Frontal cortex (tissue), 4 donors: ENCODE results near the gene PDXP. TPM values are rescaled to one million over a fixed set of nuclear protein-coding genes. Genes with fewer than 3 reads are reported as not detected.
A peak's percentile ranks its signal among the peaks of the same experiment; 100 is the strongest.
"Not testable (repeated sequence)": the region's sequence is repeated elsewhere in the genome, so short reads cannot be mapped to it uniquely, and the experiment has no call there.

Source experiments
- DNase-seq, 2 donors: peaks; one replicate each; pipeline ENCODE4 v3.0.0; 2012; ENCODE audit warnings: low spot score in 2 of 2
- FAIRE-seq: peaks from 2 replicates; lab custom pipeline; 2012; peaks lifted over from hg19 to GRCh38; lab: Jason Lieb, UNC
- total RNA-seq: library from RNA; depleted of rRNA; stranded (reverse); fragments of >200 nt; gene quantifications from one replicate; pipeline ENCODE4 v1.2.3, GENCODE V29; 2014
- donor health status: control.
- donor health status: control.
- donor health status: control.

PDXP gene
- total RNA-seq, 1 donor from 2014 or later, result 44.0 TPM

- FAIRE-seq, result no peak
- no peak for DNase-seq
These were observed 17.6 kb upstream of the PDXP start for GRCh38 chr22:37640591-37641560.

- DNase-seq (no peak), FAIRE-seq (no peak)
These were observed 17.0 kb upstream of the PDXP start for GRCh38 chr22:37641561-37641949.

GRCh38 chr22:37643225-37643847, 15.2 kb upstream of the PDXP start:
- FAIRE-seq, result no peak
- DNase-seq, result peak; percentile 82 to 91

GRCh38 chr22:37647317-37647716, 11.2 kb upstream of the PDXP start:
- DNase-seq (no peak), FAIRE-seq (no peak)

- DNase-seq, result no peak
- FAIRE-seq, result no peak
These were observed 10.6 kb upstream of the PDXP start for GRCh38 chr22:37647928-37648327.

DNA sequence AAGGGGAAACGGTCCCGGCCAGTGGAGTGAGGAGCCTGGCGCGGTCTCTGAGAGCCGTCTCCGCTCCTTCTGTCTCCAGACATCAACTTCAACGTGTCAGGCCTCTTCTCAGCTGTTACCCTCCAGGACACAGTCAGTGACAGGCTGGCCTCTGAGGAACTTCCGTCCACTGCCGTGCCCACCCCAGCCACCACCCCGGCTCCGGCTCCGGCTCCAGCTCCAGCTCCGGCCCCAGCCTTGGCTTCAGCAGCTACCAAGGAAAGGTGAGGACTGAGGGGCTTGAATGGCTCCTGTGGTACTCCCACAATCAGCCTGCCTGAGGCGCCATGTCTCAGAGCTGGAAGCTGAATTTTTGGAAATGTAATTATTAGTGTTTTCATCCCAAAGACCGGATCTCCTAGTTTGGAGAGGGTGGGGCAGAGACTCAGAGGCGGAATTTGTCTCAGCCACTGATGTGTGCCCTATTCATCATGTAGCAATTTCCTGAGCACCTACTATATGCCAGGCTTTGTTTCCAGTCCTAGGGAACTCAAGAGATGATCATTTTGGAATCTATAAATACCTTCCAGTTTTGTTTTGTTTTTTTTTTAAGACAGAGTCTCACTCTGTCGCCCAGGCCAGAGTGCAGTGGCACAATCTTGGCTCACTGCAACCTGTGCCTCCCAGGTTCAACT, 7.9 kb upstream of the PDXP start:
- FAIRE-seq (no peak), DNase-seq (no peak)

DNA sequence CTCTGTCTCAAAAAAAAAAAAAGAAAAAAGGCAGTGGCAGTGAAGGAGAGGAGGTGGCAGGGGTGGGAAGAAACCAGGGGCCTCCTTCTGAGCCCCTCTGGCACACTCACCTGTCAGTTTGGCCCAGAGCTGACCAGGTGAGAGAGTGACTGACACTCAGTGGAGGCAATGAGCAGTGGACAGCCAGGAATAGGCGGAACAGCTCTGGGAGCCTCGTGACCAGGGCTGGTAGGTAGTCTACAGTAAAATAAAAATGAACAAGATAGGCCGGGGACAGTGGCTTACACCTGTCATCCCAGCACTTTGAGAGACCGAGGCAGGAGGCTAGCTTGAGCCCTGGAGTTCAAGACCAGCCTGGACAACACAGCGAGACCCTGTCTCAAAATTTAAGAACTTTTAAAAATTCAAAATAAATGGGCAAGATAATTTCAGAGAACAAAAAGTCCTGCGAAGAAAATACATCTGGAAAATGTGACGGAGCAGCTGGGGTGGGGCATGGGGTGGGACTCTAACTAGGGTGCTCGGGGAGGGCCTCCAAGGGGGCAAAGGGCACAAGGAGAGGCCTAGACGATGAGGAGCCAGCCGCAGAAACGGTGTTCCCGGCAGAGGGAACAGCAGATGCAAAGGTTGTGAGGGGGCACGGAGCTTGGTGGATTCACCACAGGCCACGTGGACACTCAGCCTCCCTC, 3.8 kb upstream of the PDXP start:
- FAIRE-seq, result no peak
- DNase-seq, result no peak

DNA sequence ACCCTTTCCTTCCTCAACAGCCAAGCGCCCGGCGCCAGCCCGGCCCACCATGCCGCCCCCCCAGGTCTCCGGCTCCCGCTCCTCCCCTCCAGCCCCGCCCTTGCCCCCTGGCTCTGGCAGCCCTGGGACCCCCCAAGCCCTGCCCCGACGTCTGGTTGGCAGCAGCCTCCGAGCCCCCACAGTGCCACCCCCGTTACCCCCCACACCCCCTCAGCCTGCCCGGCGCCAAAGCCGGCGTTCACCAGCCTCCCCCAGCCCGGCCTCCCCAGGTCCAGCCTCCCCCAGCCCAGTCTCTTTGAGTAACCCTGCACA, 3.3 kb upstream of the PDXP start:
- no peak for FAIRE-seq
- no peak for DNase-seq

GRCh38 chr22:37656583-37656982, 1.9 kb upstream of the PDXP start:
- FAIRE-seq, DNase-seq: not testable (repeated sequence)

- no peak for DNase-seq
- no peak for FAIRE-seq
These were observed 862 bp upstream of the PDXP start for GRCh38 chr22:37657590-37658132.

GRCh38 chr22:37659066-37659896, 758 bp downstream of the PDXP start:
- DNase-seq (no peak), FAIRE-seq (no peak)

GRCh38 chr22:37659897-37660708, 1.6 kb downstream of the PDXP start:
- no peak for DNase-seq
- no peak for FAIRE-seq

DNA sequence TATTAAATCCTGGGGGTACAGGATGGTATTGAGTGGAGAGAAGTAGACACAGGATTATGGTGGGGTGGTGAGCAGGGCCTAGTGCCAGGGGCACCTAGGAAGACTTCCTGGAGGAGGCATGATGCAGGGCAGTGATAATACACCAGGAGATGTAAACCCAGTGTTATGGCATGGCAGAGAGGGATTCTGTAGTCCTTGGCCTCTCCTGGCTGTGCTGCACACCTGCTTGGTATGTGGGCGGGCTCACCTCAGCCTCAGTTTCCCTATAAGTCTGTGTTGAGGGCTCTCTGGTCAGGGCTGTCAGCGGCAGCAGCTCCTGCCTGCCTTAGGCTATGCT, 2.2 kb downstream of the PDXP start:
- FAIRE-seq, result no peak

DNA sequence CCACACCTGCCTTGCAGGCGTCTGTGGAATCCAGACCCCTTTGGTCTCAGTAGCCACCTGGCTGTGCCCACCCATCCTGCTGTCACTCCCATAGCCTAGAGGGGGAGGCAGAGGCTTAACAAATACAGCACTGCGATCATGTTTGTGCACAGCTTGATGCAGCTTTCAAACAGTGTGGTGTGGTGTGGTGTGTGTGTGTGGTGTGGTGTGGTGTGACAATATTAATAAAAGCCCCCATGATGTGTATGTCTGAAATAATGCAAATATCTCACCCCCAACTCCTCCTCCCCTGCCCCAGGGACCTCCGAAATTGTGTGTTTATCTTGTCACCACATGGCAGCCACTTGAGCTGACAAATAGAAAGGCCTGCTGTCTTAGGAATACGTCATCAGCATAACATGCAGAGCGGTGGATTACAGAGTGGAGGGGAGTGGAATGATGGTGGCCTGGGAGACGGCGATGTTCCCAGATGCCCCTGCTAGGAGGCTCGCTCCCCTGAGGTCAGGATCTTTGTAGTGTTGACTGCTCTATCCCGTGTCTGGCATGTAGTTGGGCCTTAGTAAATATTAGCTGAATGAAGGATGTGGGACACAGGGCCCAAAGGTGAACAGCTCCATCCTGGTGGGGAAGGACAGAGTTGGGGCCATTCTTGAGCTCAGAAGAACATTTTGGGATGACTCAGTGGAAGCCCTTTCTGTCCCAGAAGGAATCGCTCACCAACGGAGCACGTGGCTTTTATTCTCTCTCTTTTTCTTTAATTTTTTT, 2.8 kb downstream of the PDXP start:
- FAIRE-seq (no peak), DNase-seq (no peak)

More for the DNA sequence above, 2.2 kb downstream of the PDXP start:
- DNase-seq, result no peak

DNA sequence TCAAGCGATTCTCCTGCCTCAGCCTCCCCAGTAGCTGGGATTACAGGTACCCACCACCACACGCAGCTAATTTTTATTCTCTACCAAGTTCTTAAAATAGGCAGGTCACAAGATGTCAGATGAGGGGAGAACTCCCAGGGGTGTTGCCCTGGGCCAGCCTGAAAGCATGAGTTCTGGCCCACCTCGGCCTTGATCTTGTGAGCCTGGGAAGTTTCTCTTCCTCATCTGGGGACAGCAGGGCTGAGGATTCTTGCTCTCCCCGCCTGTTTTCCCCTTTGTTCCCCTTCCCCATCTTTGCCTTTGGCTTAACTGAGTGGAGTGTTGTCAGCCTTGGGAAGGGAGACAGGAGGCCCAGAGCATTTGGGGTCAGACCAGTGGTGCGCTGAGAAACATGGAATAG, 3.5 kb downstream of the PDXP start:
- FAIRE-seq, result no peak

DNA sequence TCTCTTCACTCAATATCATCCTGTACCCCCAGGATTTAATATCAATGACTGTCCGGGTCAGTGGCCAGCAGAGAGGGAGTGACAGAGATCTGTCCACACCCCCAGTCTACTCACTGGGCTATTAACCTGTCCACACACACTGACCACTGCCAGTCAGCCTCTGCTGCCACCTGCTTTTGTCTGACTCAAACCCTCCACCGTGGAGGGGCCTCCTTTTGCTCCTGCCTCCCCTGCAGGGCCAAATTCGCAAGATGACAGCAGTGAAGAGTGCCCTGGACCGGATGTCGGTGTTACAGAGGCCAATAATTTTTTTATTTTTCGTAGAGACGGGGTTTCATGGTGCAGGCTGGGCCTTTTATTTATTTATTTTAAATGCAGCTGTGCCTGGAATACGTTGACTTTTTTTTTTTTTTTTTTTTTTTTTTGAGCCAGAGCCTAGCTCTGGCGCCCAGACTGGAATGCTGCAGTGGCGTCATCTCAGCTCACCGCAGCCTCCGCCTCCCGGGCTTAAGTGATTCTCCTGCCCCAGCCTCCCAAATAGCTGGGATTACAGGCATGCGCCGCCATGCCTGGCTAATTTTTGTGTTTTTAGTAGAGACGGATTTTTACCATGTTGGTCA, 5.1 kb downstream of the PDXP start:
- FAIRE-seq (no peak), DNase-seq (no peak)

More for the DNA sequence above, 3.5 kb downstream of the PDXP start:
- no peak for DNase-seq
